Trophoblast cell (in vitro differentiated cells and primary cell): ENCODE results near the gene DNAJC11.
"Not testable (repeated sequence)": the region's sequence is repeated elsewhere in the genome, so short reads cannot be mapped to it uniquely, and the experiment has no call there.

Experiments
- DNase-seq, 2 donors: peaks; one replicate each; pipeline ENCODE4 v3.0.0-alpha.2; 2016
- H2AFZ ChIP-seq: 2 replicates; pipeline ENCODE4 v1.6.1; 2013; ENCODE audit warnings: low read length, moderate library complexity, mild to moderate bottlenecking; ENCODE audit not compliant: insufficient read depth, poor library complexity
- H2AK5ac ChIP-seq: 2 replicates; pipeline ENCODE4 v1.6.1; 2013; ENCODE audit warnings: mild to moderate bottlenecking, low read length
- H2BK120ac ChIP-seq: 2 replicates; pipeline ENCODE4 v1.6.1; 2013; ENCODE audit warnings: low read length, mild to moderate bottlenecking, moderate library complexity; ENCODE audit not compliant: insufficient read depth, poor library complexity
- H2BK12ac ChIP-seq: 2 replicates; pipeline ENCODE4 v1.6.1; 2013; ENCODE audit warnings: mild to moderate bottlenecking, low read length, moderate library complexity
- H2BK5ac ChIP-seq: 2 replicates; pipeline ENCODE4 v1.6.1; 2013; ENCODE audit warnings: low read length, low read depth, moderate library complexity, mild to moderate bottlenecking; ENCODE audit not compliant: poor library complexity
- H3K14ac ChIP-seq: 2 replicates; pipeline ENCODE4 v1.6.1; 2013; ENCODE audit warnings: mild to moderate bottlenecking, low read length
- H3K18ac ChIP-seq: 2 replicates; pipeline ENCODE4 v1.6.1; 2013; ENCODE audit warnings: mild to moderate bottlenecking, low read length
- H3K23ac ChIP-seq: 2 replicates; pipeline ENCODE4 v1.6.1; 2013; ENCODE audit warnings: low read length
- H3K27ac ChIP-seq: 2 replicates; pipeline ENCODE4 v1.5.1; 2013; ENCODE audit warnings: low read depth, mild to moderate bottlenecking, inconsistent platforms, low read length, moderate library complexity
- H3K27me3 ChIP-seq: 2 replicates; pipeline ENCODE4 v1.6.1; 2013; ENCODE audit warnings: inconsistent platforms, mild to moderate bottlenecking, low read length, moderate library complexity; ENCODE audit not compliant: insufficient read depth
- H3K36me3 ChIP-seq, 2 experiments: 1 replicate in 1 of 2; 2 replicates in 1 of 2; pipeline ENCODE4 v1.6.1; 2013; ENCODE audit warnings: low read length in 2 of 2, mild to moderate bottlenecking in 2 of 2, moderate library complexity in 1 of 2; ENCODE audit not compliant: insufficient read depth in 2 of 2, control insufficient read depth in 1 of 2
- H3K4ac ChIP-seq: 2 replicates; pipeline ENCODE4 v1.6.1; 2013; ENCODE audit warnings: low read depth, mild to moderate bottlenecking, low read length, moderate library complexity
- H3K4me1 ChIP-seq, 2 experiments: 1 replicate in 1 of 2; 2 replicates in 1 of 2; pipeline ENCODE4 v1.6.1; 2013; ENCODE audit warnings: low read length in 2 of 2, mild to moderate bottlenecking in 2 of 2, moderate library complexity in 1 of 2; ENCODE audit not compliant: insufficient read depth in 2 of 2, control insufficient read depth in 1 of 2
- H3K4me2 ChIP-seq: 2 replicates; pipeline ENCODE4 v1.6.1; 2013; ENCODE audit warnings: inconsistent platforms, mild to moderate bottlenecking, low read length, moderate library complexity
- H3K4me3 ChIP-seq: 2 replicates; pipeline ENCODE4 v1.5.1; 2013; ENCODE audit warnings: mild to moderate bottlenecking, low read depth, low read length, inconsistent platforms
- H3K79me1 ChIP-seq: one replicate; pipeline ENCODE4 v1.6.1; 2013; ENCODE audit warnings: low read length
- H3K79me2 ChIP-seq: 2 replicates; pipeline ENCODE4 v1.6.1; 2013; ENCODE audit warnings: low read length, mild to moderate bottlenecking; ENCODE audit not compliant: control insufficient read depth, insufficient read depth, poor library complexity
- H3K9ac ChIP-seq: 2 replicates; pipeline ENCODE4 v1.6.1; 2013; ENCODE audit warnings: mild to moderate bottlenecking, low read length
- H3K9me3 ChIP-seq: 2 replicates; pipeline ENCODE4 v1.6.1; 2013; ENCODE audit warnings: low read depth, mild to moderate bottlenecking, control low read depth, inconsistent platforms, low read length; ENCODE audit not compliant: insufficient read depth
- H4K12ac ChIP-seq: 2 replicates; pipeline ENCODE4 v1.6.1; 2013; ENCODE audit warnings: low read depth, mild to moderate bottlenecking, low read length, moderate library complexity
- H4K8ac ChIP-seq: 2 replicates; pipeline ENCODE4 v1.6.1; 2013; ENCODE audit warnings: low read depth, mild to moderate bottlenecking, low read length, moderate library complexity
- H4K91ac ChIP-seq: one replicate; pipeline ENCODE4 v1.6.1; 2013; ENCODE audit warnings: low read depth, mild to moderate bottlenecking, low read length, moderate library complexity
- WGBS: extraction: QIAGEN DNeasy Blood & Tissue Kit; methylation state at CpG from one replicate; pipeline ENCODE4 v1.1.7; 2013; ENCODE audit warnings: missing lambda C conversion rate; ENCODE audit not compliant: insufficient read length, insufficient coverage; ENCODE audit errors: extremely low coverage; 5-methylcytosine and 5-hydroxymethylcytosine counted together

Gene DNAJC11

GRCh38 chr1:6601923-6602668, 99.5 kb downstream of the DNAJC11 start:
- peak overlapping the region; percentile 99 for H3K4me2 ChIP-seq

GRCh38 chr1:6601049-6601922, 100.3 kb downstream of the DNAJC11 start:
- Histone ChIP-seq H3K27me3 (no peaks in the 10 kb centered on the region), H3K36me3 (peaks cover 28 to 30% of the 10 kb centered on the region in 2 experiments), H2BK120ac (peak overlapping the region; percentile 38), H3K9ac (peak overlapping the region; percentile 46), H3K14ac (peak overlapping the region; percentile 43), H3K4me3 (peak overlapping the region; percentile 97), H4K91ac (peak overlapping the region; percentile 47), H2AFZ (peak overlapping the region; percentile 42), H3K23ac (no peak overlapping the region), H3K79me1 (peaks cover 35% of the 10 kb centered on the region), H3K79me2 (peaks cover 36% of the 10 kb centered on the region), H2AK5ac (peak overlapping the region; percentile 33), H3K4me2 (peak overlapping the region; percentile 99), H2BK12ac (peak overlapping the region; percentile 0), H3K9me3 (peaks cover 7% of the 10 kb centered on the region), H3K4me1 (peaks cover 21 to 25% of the 10 kb centered on the region in 2 experiments), H3K4ac (peak overlapping the region; percentile 95), H4K12ac (no peak overlapping the region), H3K18ac (peak overlapping the region; percentile 58), H4K8ac (peak overlapping the region; percentile 31), H2BK5ac (peak overlapping the region; percentile 32), H3K27ac (peak overlapping the region; percentile 5)
- DNase-seq = peak; percentile 73 to 82
- WGBS = no CpG with 5 or more reads among the region's 40 CpGs

More at GRCh38 chr1:6601923-6602668, 99.5 kb downstream of the DNAJC11 start:
- peak overlapping the region; percentile 37 for H4K8ac ChIP-seq
- H3K79me2 ChIP-seq = peaks cover 36% of the 10 kb centered on the region
- H2BK120ac ChIP-seq = no peak overlapping the region
- peaks cover 20 to 22% of the 10 kb centered on the region in 2 experiments for H3K36me3 ChIP-seq
- H3K14ac ChIP-seq = peak overlapping the region; percentile 43
- WGBS = no CpG with 5 or more reads among the region's 103 CpGs
- peaks cover 21 to 25% of the 10 kb centered on the region in 2 experiments for H3K4me1 ChIP-seq
- peaks cover 7% of the 10 kb centered on the region for H3K9me3 ChIP-seq
- H3K4me3 ChIP-seq = peak overlapping the region; percentile 97
- peak overlapping the region; percentile 58 for H3K18ac ChIP-seq
- no peaks in the 10 kb centered on the region for H3K27me3 ChIP-seq
- peak overlapping the region; percentile 33 for H2AK5ac ChIP-seq
- H3K4ac ChIP-seq = peak overlapping the region; percentile 95
- peak overlapping the region; percentile 46 for H3K9ac ChIP-seq
- peak overlapping the region; percentile 0 for H2BK12ac ChIP-seq
- peak; percentile 34 to 55 for DNase-seq
- peak overlapping the region; percentile 81 for H3K27ac ChIP-seq
- H3K79me1 ChIP-seq = peaks cover 35% of the 10 kb centered on the region
- peak overlapping the region; percentile 33 for H2BK5ac ChIP-seq
- peak overlapping the region; percentile 42 for H2AFZ ChIP-seq
- peak overlapping the region; percentile 47 for H4K91ac ChIP-seq
- H4K12ac ChIP-seq = peak overlapping the region; percentile 2
- H3K23ac ChIP-seq = peak overlapping the region; percentile 83

GRCh38 chr1:6600410-6601048, 101.1 kb downstream of the DNAJC11 start:
- H3K4me2 ChIP-seq = peak overlapping the region; percentile 99
- H2BK5ac ChIP-seq = peak overlapping the region; percentile 29
- peaks cover 7% of the 10 kb centered on the region for H3K9me3 ChIP-seq
- H3K4ac ChIP-seq = peak overlapping the region; percentile 95
- WGBS = no CpG with 5 or more reads among the region's 10 CpGs
- no peak overlapping the region for H2BK12ac ChIP-seq
- H3K14ac ChIP-seq = peak overlapping the region; percentile 12
- H3K79me2 ChIP-seq = peaks cover 36% of the 10 kb centered on the region
- H4K8ac ChIP-seq = no peak overlapping the region
- peaks cover 35% of the 10 kb centered on the region for H3K79me1 ChIP-seq
- H3K23ac ChIP-seq = no peak overlapping the region
- H3K18ac ChIP-seq = peak overlapping the region; percentile 1
- peaks cover 36 to 38% of the 10 kb centered on the region in 2 experiments for H3K36me3 ChIP-seq
- peak overlapping the region; percentile 46 for H3K9ac ChIP-seq
- peak overlapping the region; percentile 97 for H3K4me3 ChIP-seq
- H3K4me1 ChIP-seq = peaks cover 21 to 25% of the 10 kb centered on the region in 2 experiments
- H4K12ac ChIP-seq = no peak overlapping the region
- H4K91ac ChIP-seq = peak overlapping the region; percentile 8
- H2AFZ ChIP-seq = no peak overlapping the region
- no peaks in the 10 kb centered on the region for H3K27me3 ChIP-seq
- no peak overlapping the region for H2AK5ac ChIP-seq
- peak in 1 of 2 donors; percentile 25 for DNase-seq
- H2BK120ac ChIP-seq = no peak overlapping the region
- no peak overlapping the region for H3K27ac ChIP-seq

- peaks cover 36% of the 10 kb centered on the region for H3K79me2 ChIP-seq
- peaks cover 41 to 42% of the 10 kb centered on the region in 2 experiments for H3K36me3 ChIP-seq
- not testable (repeated sequence) for DNase-seq, H3K9me3 ChIP-seq, H3K9ac ChIP-seq, H3K27me3 ChIP-seq, H3K14ac ChIP-seq, H3K18ac ChIP-seq, H2BK120ac ChIP-seq, H3K4me3 ChIP-seq, H3K27ac ChIP-seq, H2BK5ac ChIP-seq, H4K12ac ChIP-seq, H4K8ac ChIP-seq, H3K23ac ChIP-seq, H2AFZ ChIP-seq, H2BK12ac ChIP-seq, H4K91ac ChIP-seq, H2AK5ac ChIP-seq
- peak overlapping the region; percentile 95 for H3K4ac ChIP-seq
- peak overlapping the region; percentile 99 for H3K4me2 ChIP-seq
- peaks cover 21 to 25% of the 10 kb centered on the region in 2 experiments for H3K4me1 ChIP-seq
- WGBS = no CpG with 5 or more reads among the region's 8 CpGs
- H3K79me1 ChIP-seq = peaks cover 35% of the 10 kb centered on the region
These were observed 101.6 kb downstream of the DNAJC11 start for GRCh38 chr1:6599991-6600390.
